Left lung (tissue), 10 donors: Measurements from ENCODE around the gene ARHGEF17. TPM values are rescaled to one million over a fixed set of nuclear protein-coding genes. Genes with fewer than 3 reads are reported as not detected.

Experiments
- ATAC-seq: fragments of 200-7000 bp; cut with Tn5 transposase; one replicate; pipeline ENCODE4 v1.9.1; 2020; ENCODE audit warnings: moderate library complexity
- DNase-seq, 4 donors: peaks; one replicate each; pipeline ENCODE4 v3.0.0-alpha.2; 2013 to 2020
- H3K27ac ChIP-seq, 2 donors: fragments of 200-600 bp; sonication (generic) in 1 of 2; one replicate each; pipeline versions ENCODE4 v1.5.0 to v1.8.0; 2020 to 2021
- H3K27me3 ChIP-seq, 2 donors: fragments of 200-600 bp; sonication (generic) in 1 of 2; one replicate each; pipeline versions ENCODE4 v1.5.0 to v1.8.0; 2020 to 2021
- H3K36me3 ChIP-seq, 2 donors: fragments of 200-600 bp; sonication (generic) in 1 of 2; one replicate each; pipeline versions ENCODE4 v1.5.0 to v1.8.0; 2020 to 2021
- H3K4me1 ChIP-seq, 2 donors: fragments of 200-600 bp; one replicate each; pipeline ENCODE4 v1.8.0; 2021
- H3K4me3 ChIP-seq, 2 donors: fragments of 200-600 bp; sonication (generic) in 1 of 2; one replicate each; pipeline versions ENCODE4 v1.5.0 to v1.8.0; 2020 to 2021; ENCODE audit warnings: mild to moderate bottlenecking in 1 of 2
- H3K9me3 ChIP-seq, 2 donors: fragments of 200-600 bp; sonication (generic) in 1 of 2; one replicate each; pipeline versions ENCODE4 v1.5.0 to v1.8.0; 2020 to 2021
- CTCF ChIP-seq, 2 donors: fragments of 200-600 bp; sonication (generic) in 1 of 2; IDR thresholded peaks; one replicate each; pipeline versions ENCODE4 v1.5.0 to v1.8.0; 2021; ENCODE audit warnings: antibody characterized with exemption in 2 of 2
- intact Hi-C, 2 donors: fragments of 100-400 bp; cut with DNase I; formaldehyde crosslinking; loops; one replicate each; pipeline versions ENCODE4 v1.11.2 to v1.14.2; 2022
- polyA plus RNA-seq, 6 donors: library from polyadenylated mRNA; unstranded; fragments of 120-200 nt; gene quantifications; one replicate each; pipeline ENCODE4 v1.2.1, GENCODE V29; 2013; ENCODE audit not compliant: insufficient read length in 6 of 6
- total RNA-seq, 2 donors: library from RNA; stranded (reverse); fragmentation: NEBNext Ultra II Directional; extraction: Animal tissue kit (Norgen Biotek cat#: 25700); gene quantifications; one replicate each; pipeline ENCODE4 v1.2.1, GENCODE V29; 2021
- donor health status: DM: no; HTN: yes; CAD: no.
- donor health status: DM: no; HTN: no; CAD: no.

Gene ARHGEF17
- total and polyA plus RNA-seq, 8 donors: 56.3 to 95.8 (median 82.8) TPM

- peak; percentile 91 to 92 for TF ChIP-seq CTCF (IDR thresholded peaks at IDR 0.05)
- intact Hi-C loops: no loop called here
- ATAC-seq: peak; percentile 93
- Histone ChIP-seq H3K27me3 (no peaks in the 10 kb centered on the region), H3K4me1 (peaks cover 8 to 42% of the 10 kb centered on the region in 2 donors), H3K4me3 (peak overlapping the region in 1 of 2 donors; percentile 20), H3K27ac (peak overlapping the region; percentile 69 to 94), H3K36me3 (no peaks in the 10 kb centered on the region), H3K9me3 (no peaks in the 10 kb centered on the region)
- peak; percentile 71 to 92 (median 83) for DNase-seq
These were observed 19.0 kb upstream of the ARHGEF17 start for GRCh38 chr11:73288873-73289707.

- Histone ChIP-seq H3K27ac (no peak overlapping the region), H3K36me3 (no peaks in the 10 kb centered on the region), H3K27me3 (no peaks in the 10 kb centered on the region), H3K9me3 (no peaks in the 10 kb centered on the region), H3K4me1 (peaks cover 8 to 46% of the 10 kb centered on the region in 2 donors), H3K4me3 (no peak overlapping the region)
- no peak for ATAC-seq
- intact Hi-C loops: no loop called here
- TF ChIP-seq CTCF (IDR thresholded peaks at IDR 0.05): no peak
- DNase-seq: no peak
These were observed 17.5 kb upstream of the ARHGEF17 start for GRCh38 chr11:73290536-73290935.

DNA sequence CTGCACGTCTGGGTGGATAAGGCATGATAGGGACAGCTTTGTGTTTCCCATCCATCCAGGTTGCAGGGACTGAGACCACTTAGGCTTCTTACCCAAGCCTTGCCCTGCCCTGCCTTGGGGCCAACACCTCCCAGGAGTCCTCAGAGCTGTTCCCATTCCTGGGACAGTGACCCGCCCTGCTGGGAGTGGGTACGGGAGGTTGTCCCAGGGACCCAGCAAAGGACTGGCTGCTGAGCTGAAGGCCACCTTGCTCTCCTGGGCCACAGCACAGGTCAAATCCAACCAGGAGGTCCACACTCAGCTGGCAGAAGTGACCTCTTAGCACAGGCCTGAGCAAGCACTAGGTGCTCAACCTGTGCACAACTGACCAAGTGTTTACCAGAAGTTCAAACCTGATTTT, 16.9 kb upstream of the ARHGEF17 start:
- no peak for ATAC-seq
- Histone ChIP-seq H3K36me3 (no peaks in the 10 kb centered on the region), H3K27me3 (no peaks in the 10 kb centered on the region), H3K9me3 (no peaks in the 10 kb centered on the region), H3K4me3 (no peak overlapping the region), H3K27ac (no peak overlapping the region), H3K4me1 (peaks cover 8 to 46% of the 10 kb centered on the region in 2 donors)
- intact Hi-C loops: no loop called here
- no peak for DNase-seq
- no peak for TF ChIP-seq CTCF (IDR thresholded peaks at IDR 0.05)

GRCh38 chr11:73291781-73292524, 16.1 kb upstream of the ARHGEF17 start:
- no peak overlapping the region for H3K4me3 ChIP-seq
- H3K9me3 ChIP-seq: no peaks in the 10 kb centered on the region
- peaks cover 8 to 46% of the 10 kb centered on the region in 2 donors for H3K4me1 ChIP-seq
- H3K27me3 ChIP-seq: no peaks in the 10 kb centered on the region
- no peak for DNase-seq
- no peak overlapping the region for H3K27ac ChIP-seq
- peaks cover 0 to 3% of the 10 kb centered on the region in 2 donors for H3K36me3 ChIP-seq
- ATAC-seq: no peak
- intact Hi-C loops: no loop called here
- no peak for TF ChIP-seq CTCF (IDR thresholded peaks at IDR 0.05)

- Histone ChIP-seq H3K9me3 (no peaks in the 10 kb centered on the region), H3K27ac (no peak overlapping the region), H3K4me1 (peaks cover 8 to 40% of the 10 kb centered on the region in 2 donors), H3K4me3 (no peak overlapping the region), H3K36me3 (peaks cover 0 to 7% of the 10 kb centered on the region in 2 donors), H3K27me3 (no peaks in the 10 kb centered on the region)
- no peak for DNase-seq
- no peak for ATAC-seq
- intact Hi-C loops: no loop called here
- no peak for TF ChIP-seq CTCF (IDR thresholded peaks at IDR 0.05)
These were observed 15.6 kb upstream of the ARHGEF17 start for GRCh38 chr11:73292525-73292894.
